HG03439 (cell line): ENCODE measurements around the gene CASZ1.

ENCODE experiments used
- ATAC-seq: cut with Tn5 transposase; IDR thresholded peaks from one replicate; pipeline ENCODE4 v1.9.1; 2021; ENCODE audit warnings: mild to moderate bottlenecking, moderate library complexity; ENCODE audit not compliant: unreplicated experiment

CASZ1 gene

GRCh38 chr1:10592373-10592772, 204.1 kb downstream of the CASZ1 start:
- no peak for ATAC-seq

- ATAC-seq: no peak
Measured at GRCh38 chr1:10591010-10591409, 205.4 kb downstream of the CASZ1 start.

- no peak for ATAC-seq
Measured at GRCh38 chr1:10589074-10589473, 207.4 kb downstream of the CASZ1 start.

GRCh38 chr1:10588640-10589039, 207.8 kb downstream of the CASZ1 start:
- no peak for ATAC-seq
